ENCODE measurements around the gene CTDSP1.

- TF ChIP-seq CTCF (IDR thresholded peaks at IDR 0.05; ENCODE audit: poor library complexity) (no peak), EZH2 (IDR thresholded peaks at IDR 0.05; ENCODE audit: borderline replicate concordance) (no peak)
Measured at GRCh38 chr2:218402491-218402901, 2.8 kb downstream of the CTDSP1 start.

All from hepatocyte (in vitro differentiated cells).